Medulla oblongata (tissue), 1 donor: ENCODE data around the gene SPPL2B.
"Not testable (repeated sequence)": the region's sequence is repeated elsewhere in the genome, so short reads cannot be mapped to it uniquely, and the experiment has no call there.

Experiments used
- DNase-seq: peaks from one replicate; pipeline ENCODE4 v3.0.0-alpha.2; 2015; ENCODE audit errors: extremely low spot score

The SPPL2B gene

DNA sequence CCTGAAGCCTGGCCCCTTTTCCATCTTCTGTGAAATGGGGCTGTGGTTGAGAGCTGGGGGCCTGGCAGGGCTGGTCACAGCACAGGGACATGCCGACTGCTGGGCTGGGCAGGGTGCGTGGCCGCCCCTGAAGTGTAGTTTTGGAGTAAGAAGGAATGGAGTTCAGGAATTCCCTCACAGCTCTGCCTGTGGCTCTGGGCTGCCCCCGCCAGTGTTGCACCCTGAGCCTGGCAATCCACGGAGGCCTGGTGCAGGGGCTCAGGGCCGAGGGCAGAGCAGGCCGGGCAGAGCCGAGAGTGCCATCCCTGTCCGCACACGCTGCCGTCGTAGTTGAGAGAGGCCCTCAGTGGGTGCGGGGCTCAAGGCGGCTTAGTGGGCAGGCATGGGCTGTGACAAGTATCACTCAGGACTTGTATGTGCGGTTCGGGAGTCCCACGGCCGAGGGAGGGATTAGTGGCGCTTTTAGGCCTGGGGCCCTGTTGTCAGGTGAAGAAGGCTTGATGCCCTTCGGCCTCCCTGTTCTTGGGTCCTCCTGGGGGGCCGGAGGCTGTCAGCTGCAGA is 9.7 kb downstream of the SPPL2B start:
- no peak for DNase-seq

DNA sequence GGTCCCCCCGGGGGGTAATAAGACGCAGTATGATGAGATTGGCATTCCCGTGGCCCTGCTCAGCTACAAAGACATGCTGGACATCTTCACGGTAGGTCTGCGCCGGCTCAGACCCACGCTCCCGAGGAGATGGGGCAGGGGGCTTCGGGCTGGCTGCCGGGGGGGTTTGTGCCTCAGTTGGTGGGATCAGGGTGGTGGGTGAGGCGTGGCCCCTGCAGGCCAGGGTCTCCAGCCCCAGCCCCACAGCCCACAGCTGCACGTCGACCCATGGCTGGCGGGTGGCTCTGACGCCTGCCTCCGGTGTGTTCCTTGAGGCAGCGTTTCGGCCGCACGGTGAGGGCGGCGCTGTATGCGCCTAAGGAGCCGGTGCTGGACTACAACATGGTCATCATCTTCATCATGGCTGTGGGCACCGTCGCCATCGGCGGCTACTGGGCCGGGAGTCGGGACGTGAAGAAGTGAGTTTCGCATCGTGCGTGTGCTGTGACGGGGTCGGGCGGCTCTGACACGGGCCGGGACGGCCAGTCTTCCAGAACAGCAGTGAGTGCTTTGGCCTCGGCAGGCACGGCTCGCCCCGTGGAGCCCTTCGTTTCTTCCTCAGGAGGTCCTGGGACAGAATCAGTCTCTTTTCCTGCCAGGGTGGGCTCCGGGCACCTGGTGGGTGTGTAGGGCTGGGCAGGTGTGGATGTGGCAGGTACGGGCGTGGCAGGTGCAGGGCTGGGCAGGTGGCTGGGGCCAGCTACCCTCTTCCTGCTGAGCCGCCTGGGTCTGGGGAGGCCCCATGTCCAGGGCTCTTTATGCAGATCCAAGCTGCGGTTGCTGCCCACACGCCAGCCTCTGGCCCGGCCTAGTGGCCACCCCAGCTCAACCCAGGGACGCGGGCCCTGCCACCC is 10.5 kb downstream of the SPPL2B start:
- DNase-seq, result no peak

DNA sequence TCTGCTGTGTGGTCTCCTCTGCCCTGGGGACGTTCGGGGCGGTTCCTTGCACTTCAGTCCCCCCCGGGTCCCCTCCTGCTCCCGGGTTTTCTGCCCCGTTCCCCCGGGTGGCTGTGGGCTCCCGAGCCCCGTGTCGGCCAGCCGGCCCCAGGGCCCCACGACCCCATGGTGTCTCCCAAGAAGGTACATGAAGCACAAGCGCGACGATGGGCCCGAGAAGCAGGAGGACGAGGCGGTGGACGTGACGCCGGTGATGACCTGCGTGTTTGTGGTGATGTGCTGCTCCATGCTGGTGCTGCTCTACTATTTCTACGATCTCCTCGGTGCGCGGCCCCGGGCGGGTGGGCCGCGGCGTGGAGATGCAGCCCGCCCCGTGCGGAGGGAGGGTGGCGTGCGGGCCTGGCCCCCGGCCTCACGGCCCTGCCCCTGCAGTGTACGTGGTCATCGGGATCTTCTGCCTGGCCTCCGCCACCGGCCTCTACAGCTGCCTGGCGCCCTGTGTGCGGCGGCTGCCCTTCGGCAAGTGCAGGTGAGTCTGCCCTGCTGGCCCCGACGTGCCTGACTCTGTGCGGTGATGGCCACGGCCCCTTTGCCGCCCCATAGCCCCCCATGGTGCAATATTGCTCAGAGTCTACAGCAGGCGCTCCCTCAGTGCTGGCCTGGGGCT is 11.3 kb downstream of the SPPL2B start:
- no peak for DNase-seq

DNA sequence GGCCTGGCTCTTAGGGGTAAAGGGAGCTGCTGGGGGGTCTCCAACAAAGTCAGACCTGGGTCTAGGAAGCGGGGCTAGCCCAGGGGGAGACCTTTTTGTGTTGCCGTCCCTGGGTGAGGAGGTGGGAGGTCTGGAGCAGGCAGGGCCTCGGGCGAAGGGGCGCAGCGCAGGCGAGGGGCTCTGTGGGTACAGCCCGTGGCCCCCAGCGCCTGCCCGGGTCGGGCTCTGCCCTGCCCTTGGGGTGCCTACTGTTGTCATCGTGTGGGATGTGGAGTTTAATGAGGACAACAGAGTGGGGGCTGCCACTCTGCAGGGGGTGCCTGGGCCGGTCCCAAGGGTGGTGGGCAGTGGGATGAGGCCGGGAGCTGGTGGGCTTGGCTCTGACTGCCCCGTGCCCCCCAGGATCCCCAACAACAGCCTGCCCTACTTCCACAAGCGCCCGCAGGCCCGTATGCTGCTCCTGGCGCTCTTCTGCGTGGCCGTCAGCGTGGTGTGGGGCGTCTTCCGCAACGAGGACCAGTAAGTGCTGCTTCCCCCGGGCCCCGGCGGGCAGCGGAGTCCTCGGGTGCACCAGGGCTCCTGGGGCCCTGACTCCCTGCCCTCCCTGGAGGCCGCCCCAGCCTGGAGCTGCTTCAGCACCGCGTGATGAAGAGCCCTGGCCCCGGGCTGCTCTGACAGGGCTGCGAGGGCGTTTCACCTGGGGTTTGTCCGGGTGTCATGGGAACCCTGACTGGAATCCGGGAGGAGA is 12.2 kb downstream of the SPPL2B start:
- no peak for DNase-seq

DNA sequence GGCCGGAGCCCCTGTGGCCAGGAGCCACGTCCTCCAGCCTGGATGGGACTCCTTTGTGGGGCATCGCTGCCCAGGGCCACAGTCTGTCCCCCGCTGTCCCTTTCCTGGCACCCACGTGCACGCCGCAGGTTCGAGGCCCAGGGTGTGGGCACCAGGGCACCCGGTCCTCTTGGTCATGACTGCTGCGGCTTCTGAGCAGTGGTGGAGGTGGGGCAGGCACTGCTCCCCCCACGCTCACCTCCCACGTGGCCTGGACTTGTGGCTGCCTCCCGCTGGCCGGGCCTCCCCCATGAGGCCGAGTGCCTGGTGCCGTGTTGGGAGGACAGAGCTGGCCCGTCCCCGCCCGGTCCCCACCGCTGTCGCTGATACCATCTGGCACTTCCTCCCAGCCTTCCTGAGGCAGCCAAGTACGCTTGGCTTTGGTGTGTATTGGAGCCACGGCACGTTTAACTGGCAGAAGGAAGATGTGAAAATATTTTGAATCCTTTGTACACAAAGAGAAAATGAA is 12.8 kb downstream of the SPPL2B start:
- no peak for DNase-seq

DNA sequence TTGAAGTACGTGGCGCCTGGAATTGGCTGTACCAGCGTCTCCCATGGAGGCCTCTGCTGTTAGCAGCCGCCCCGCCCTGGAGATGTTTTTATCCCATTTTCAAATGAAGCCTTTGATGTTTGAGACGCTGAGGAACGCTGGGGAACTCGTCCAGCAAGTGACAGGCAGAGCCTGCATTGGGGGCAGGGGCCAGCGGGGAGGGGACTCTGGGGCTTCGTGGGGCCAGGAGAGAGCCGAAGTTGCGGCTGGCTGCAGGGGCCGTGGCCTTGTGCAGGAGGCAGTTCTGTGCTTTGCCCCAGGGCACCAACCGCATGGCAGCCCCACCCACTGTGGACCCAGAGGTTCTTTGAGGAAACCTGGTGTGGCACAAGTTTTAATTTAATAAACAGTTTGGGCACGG is 13.5 kb downstream of the SPPL2B start:
- DNase-seq, result no peak

DNA sequence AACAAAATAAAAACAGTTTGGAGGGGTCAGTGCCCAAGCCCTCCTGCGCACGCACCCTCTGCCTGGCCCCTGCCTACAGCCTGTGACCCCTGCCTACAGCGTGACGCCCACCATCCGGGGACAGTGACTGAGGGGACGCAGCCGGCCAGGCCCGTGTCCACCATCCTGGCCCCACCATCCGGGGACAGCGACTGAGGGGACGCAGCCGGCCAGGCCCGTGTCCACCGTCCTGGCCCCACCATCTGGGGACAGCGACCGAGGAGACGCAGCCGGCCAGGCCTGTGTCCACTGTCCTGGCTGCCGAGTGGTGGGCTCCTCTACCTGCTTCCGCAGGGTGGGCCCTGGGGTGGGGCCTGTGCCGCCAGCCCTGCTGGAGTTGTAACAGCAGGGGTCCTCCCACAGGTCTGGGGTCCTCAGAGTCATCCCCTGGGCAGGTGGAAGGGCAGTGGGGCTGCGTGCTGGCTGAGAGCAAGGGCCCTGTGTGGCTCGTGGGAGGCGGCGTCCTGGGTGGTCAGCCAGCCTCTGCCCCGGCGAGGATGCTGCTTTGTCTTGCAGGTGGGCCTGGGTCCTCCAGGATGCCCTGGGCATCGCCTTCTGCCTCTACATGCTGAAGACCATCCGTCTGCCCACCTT is 14.3 kb downstream of the SPPL2B start:
- DNase-seq, result no peak

DNA sequence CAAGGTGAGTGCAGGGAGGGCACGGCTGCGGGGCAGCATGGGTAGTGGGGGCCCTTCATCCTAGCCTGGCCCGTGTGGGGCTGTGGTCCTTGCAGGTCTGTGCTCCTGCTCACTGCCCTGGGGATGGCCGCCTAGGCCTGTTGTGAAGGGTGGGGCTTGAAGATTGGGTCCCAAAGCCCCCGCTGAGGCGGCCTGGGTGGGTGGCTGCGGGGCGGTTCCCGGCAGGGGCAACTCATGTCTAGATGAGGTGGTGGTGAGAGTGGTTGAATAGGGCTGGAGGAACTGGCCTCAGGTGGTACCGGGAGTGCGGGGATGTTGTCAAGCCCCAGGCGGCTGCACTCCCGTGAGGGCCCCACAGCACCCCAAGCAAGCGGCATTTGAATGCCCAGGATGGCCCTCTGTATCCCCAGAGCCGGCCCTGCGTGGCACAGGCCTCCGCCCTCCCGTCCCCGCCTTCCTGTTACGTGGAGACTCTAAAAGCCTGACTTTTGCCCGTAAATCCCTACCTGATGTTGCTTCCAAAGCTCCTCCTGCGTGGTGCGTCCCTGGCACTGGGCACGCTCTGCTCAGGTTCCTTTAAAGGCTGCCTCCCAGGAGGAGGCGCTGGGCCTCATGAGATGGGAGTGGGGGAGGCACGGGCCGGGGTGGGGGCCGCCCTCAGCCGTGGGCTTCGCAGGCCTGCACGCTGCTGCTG is 15.0 kb downstream of the SPPL2B start:
- DNase-seq, result no peak

DNA sequence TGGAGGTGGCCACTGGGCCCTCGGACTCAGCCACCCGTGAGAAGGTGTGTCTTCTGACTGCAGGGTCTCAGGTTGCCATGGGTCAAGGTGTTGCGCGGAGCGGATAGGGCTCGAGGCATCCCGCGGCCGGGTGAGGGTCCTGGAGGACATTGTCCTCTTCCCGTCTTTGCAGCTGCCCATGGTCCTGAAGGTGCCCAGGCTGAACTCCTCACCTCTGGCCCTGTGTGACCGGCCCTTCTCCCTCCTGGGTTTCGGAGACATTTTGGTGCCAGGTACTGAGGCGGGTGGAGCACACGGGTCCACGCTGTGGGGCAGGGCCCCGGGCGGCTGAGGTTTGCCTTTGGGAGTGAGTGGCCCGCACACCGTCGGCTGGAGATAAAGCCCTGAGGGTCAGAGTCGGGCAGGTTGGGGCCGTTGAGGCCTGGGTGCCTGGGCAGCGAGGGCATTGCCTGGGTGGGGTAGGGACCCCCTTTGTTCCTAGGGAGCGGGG is 15.9 kb downstream of the SPPL2B start:
- no peak for DNase-seq

DNA sequence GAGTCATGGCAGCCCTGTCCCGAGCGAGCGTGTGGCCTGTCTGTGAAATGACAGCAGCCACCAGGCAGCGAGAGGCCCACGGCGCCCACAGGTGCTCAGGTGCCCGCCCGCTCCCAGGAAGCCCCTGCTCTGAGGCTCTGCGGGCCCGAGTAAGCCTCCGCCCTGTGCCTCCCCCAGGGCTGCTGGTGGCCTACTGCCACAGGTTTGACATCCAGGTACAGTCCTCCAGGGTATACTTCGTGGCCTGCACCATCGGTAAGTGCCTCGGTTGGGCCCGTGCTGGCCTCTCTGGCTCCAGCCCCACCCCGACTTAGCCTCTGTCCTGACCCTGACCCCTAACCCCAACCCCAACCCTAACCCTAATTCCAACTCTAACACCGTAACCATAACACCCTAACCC is 16.6 kb downstream of the SPPL2B start:
- no peak for DNase-seq

DNA sequence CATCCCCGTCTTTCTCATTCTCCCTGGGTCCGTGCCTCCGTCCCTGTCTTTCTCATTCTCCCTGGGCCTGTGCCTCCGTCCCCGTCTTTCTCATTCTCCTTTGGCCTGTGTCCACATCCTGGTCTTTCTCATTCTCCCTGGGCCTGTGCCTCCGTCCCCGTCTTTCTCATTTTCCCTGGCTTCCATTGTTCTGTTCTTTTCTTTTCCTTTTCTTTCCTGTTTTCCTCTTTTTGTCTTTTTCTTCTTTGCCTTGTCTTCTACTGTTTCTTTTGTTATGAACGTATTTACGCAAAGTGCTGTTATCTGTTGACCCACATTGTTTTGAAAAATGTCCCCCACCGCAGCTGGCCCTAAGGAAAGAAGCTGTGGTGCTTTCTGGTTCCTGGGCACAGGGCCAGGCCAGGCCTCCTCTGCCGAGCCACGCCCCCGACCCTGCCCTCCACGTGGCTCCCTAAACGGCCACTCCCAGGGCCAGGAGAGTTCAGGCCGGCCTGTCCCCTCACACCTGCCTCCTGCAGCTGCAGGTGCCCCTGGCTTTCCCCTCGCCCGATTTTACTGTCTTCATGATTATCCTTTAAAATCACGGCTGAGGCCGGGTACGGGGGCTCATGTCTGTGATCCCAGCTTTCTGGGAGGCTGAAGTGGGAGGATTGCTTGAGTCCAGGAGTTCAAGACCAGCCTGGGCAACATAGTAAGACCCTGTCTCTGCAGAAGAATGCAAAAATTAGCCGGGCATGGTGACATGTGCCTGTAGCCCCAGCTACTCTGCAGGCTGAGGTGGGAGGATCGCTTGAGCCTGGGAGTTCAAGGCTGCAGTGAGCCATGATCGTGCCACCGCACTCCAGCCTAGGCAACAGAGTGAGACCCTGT is 17.5 kb downstream of the SPPL2B start:
- DNase-seq, result no peak

DNA sequence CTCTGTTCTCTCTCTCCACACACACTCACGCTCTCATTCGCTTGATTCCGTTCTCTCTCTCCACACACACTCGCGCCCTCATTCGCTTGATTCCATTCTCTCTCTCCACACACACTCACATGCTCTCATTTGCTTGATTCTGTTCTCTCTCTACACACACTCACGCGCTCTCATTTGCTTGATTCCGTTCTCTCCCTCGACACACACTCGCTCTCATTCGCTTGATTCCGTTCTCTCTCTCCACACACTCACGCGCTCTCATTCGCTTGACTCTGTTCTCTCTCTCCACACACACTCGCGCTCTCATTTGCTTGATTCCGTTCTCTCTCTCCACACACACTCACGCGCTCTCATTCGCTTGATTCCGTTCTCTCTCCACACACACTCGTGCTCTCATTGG is 21.3 kb downstream of the SPPL2B start:
- DNase-seq, result not testable (repeated sequence)

DNA sequence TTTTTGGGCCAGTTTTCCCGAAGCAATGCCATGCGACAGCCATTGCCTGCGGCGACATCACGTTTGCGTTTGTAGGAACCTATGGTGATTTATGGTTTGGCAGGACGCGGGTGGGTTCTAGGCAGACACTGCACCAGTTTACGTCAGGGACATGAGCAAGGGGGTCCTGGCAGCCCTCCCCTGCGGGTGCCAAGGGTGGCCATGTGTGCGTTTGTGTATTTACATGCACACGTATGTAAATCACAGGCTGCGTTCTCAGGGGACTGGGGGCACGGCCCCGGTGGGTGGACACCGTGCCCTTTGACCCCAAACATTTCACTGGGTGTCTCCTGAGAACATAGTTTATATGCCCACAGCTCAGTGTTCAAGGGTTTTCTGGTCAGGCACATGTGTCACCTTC is 22.2 kb downstream of the SPPL2B start:
- no peak for DNase-seq

DNA sequence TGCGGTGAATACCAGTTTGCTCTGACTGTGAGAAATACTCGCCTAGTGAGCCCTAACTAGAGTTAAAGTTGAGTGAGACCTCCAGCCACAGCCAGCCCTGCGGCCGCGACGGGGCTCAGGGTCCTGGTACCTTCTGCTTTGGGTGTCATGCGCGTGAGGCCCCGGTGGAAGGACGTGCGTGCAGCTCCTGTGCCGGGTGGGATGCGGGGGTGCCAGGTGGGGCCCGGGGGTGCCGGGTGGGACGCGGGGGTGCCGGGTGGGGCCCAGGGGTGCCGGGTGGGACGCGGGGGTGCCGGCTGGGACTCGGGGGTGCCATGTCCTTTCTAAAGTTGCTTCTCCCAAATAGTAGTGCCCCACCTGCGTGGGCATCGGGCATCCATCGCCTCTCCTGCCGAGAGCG is 23.1 kb downstream of the SPPL2B start:
- no peak for DNase-seq

DNA sequence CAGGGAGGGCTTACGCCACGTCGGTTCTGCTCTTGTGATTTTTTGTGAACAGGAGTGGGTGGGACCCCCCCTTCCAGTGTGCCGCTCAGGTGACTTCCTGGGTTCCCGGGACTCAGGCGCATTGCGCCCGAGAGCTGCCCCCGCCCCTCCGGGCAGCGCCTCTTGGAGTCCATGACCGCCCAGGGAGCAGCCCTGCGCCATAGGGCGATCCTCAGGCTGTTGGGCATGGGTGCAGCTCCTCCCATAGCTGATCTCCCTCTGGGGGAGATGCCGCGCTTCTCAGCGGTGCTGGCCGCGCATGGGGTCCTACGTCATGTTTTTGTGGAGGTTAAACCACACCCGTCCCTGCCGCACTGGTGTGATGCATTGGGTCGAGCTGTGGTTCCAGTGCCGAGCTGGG is 23.6 kb downstream of the SPPL2B start:
- DNase-seq, result no peak

DNA sequence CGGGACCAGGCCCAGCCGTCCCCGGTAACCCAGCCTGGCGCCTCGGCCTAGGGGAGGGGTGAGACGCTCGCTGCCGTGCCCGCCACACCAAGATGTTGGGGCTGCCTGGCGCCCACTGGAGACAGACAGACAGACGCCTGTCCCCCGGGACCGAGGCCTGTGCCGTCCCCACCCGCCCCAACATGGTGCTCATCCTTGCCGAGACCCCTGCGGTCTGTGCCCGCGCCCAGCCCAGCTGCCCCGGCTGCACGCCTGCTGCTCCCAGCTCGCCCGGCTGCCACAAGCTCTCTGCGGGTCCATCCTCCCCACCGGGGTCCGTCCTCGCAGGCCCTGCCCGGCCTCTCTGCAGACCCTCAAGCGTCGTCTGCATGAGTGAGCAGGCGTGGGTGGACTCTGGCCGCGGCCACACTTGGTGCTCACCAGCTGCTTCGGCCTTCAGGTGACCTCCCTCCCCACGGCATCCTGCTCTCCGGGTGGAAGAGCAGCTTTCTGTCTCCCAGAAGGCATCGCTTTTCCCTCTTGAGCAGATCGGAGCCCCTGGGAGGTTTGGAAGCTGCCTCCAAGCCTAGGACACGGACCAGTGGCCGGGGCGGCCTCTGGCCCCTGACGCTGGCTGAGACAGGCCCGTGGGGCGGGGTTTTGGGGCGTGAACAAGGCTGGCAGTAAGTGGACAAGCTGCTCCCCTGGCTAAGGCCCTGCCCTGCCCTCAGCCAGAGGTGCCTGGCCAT is 24.8 kb downstream of the SPPL2B start:
- no peak for DNase-seq

DNA sequence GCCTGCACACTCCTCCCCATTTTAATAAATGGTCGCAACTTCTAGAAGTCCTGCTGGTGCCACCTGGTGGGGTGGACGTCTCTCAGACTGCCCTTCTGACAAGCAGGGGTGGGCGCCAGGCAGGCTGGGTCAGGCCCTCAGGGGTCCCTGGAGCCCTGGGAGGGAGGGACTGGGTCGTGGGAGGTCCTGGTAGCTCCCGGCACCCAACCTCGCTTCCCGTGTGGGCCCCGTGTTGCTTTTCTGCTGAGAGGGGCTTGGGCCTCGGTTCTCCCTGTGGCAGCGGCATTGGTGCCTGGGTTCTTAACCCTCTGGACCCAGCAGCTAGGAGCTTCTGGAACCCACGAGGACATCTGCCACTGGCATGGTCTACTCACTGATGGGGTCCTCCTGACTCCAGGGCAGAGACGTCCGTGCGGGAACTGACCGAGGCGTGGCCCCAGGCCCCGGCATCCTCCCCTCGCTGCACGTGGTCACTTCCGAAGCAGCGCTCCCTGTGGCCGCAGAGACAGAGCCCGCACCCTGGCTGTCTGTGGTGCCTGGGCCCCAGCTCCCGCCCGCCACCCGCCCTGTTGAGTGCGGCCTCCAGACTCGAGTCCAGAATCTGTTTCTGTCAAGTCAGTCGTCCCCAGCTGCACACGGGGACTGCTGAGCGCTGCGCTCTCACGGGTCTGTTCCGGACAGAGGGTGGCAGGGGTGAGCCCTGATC is 25.6 kb downstream of the SPPL2B start:
- no peak for DNase-seq

DNA sequence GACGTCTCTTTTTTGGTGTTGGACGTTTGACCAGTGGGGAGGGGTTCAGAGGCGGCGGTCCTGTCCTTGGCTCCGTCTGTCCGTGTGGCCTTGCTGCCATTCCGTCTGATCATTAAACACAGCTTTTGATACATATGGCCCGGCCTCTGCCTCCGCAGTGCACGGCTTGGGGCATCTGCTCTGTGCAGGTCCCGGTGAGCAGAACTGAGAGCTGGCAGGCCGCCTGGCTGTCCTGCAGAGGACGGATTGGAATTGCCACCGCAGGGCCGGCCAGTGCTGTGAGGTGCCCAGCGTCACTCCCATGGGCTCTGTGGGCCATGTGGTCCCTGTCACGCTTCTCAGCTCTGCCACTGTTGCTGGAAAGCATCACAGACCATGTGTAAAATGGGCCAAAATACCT is 26.2 kb downstream of the SPPL2B start:
- DNase-seq, result no peak
